M059J (cell line): Measurements from ENCODE around the gene GLYATL2. TPM values are rescaled to one million over a fixed set of nuclear protein-coding genes. Genes with fewer than 3 reads are reported as not detected.

Experiments
- DNase-seq: peaks from one replicate; pipeline ENCODE4 v3.0.0-alpha.2; 2012; ENCODE audit warnings: low read depth
- total RNA-seq: library from RNA; depleted of rRNA; stranded (reverse); fragments of >200 nt; shearing (Covaris generic); gene quantifications from 2 replicates; pipeline ENCODE4 v1.2.3, GENCODE V29; 2014; rRNA removed

Gene GLYATL2
- total RNA-seq, result 6.3 and 14.5 TPM in 2 replicates

GRCh38 chr11:58844361-58845005 lies at the start of gene GLYATL2:
Gene GLYATL2 (minus strand): TSS chr11:58844704. CDS start chr11:58839612, 5,092 bp downstream.
- no peak for DNase-seq

DNA sequence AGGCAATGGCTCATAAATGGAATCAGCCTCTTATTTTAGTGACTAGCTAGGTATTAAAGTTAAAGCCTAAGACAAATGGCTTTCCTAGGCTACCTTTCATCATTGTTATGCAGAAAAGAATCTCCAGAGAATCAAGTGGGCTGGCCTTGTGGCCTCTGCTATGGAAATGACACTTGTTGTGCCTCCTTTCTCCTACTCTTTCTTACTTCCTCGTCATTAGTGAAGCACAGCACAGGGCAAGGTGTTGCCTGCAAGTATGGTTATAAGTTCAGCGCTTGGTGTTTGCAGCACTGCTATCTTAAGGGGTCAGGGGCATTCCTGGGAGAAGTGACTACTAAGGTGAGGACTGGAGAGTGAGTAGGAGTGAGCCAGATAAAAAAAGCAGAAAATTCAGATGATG lies 49.4 kb upstream of the GLYATL2 start:
- DNase-seq, result no peak

DNA sequence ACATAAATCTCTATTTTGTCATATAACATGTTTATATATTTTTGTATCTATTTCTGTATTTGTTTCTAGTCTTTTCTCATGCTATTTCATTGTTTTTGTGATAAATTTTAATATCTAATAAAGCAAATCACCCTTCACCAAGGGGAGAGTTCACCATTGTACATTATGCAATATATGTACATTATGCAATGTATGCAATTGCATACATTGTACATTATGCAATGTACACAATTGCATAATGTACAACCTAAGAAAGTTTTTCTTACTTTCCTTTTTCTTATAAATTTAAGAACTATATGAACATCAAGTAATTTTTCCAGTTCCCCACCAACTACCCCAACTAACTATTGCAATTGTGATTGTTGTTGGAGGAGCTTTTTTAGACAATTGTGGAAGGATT lies 44.1 kb upstream of the GLYATL2 start:
- no peak for DNase-seq

- DNase-seq, result no peak
Observed at GRCh38 chr11:58887452-58887851, 42.9 kb upstream of the GLYATL2 start.

- DNase-seq, result no peak
Observed at GRCh38 chr11:58880625-58881024, 36.1 kb upstream of the GLYATL2 start.

- DNase-seq, result no peak
Observed at GRCh38 chr11:58880166-58880565, 35.7 kb upstream of the GLYATL2 start.

GRCh38 chr11:58867556-58867955 lies 23.1 kb upstream of the GLYATL2 start:
- DNase-seq, result peak; percentile 88

- peak; percentile 51 for DNase-seq
Observed at GRCh38 chr11:58866788-58867187, 22.3 kb upstream of the GLYATL2 start.

- no peak for DNase-seq
Observed at GRCh38 chr11:58864335-58864734, 19.8 kb upstream of the GLYATL2 start.

GRCh38 chr11:58863697-58864096 lies 19.2 kb upstream of the GLYATL2 start:
- no peak for DNase-seq

DNA sequence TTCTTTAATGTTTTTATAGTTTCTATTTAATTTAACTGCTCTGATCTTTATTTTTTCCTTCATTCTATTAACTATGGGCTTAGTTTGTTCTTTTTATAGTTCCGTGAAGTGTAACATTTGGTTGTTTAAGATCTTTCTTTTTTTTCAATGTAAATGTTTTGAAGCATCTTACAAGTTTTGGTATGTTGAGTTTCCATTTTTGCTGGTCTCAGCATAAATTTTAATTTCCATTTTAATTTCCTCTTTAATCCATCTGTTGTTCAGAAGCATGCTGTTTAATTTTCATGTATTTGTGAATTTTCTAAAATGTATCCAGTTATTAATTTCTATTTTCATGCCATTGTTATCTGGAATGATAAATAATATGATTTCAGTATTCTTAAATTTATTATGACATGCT lies 17.0 kb upstream of the GLYATL2 start:
- no peak for DNase-seq

DNA sequence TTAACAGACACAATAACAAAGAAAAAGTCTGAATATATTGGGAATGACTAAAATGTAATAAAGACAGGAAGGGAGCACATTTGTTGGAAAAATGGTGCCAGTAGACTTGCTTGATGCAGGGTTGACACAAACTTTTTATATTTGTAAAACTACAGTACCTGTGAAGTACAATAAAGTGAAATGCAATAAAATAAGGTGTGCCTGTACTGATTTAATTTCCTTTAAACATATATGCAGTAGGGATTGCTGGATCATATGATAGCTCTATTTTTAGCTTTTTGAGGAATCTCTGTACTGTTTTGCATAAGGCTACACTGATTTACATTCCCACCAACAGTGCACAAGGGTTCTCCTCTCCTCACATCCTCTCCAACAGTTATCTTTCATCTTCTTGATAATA lies 12.3 kb upstream of the GLYATL2 start:
- no peak for DNase-seq

DNA sequence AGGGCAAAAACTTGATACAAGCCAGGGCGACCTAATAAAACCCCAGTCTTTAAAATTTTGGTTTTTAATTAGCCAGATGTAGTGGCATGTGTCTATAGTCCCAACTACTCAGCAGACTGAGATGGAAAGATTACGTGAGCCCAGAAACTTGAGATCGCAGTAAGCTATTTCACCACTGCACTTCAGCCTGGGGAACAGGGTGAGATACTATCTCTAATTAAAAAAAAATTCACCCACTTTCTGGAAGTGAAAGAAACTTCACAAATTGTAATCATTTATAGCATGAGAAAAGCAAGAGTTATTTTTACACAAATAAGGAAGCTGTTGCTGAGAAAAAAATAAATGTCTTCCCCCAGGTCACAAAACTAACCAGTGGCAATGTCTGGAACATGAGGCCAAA lies 882 bp upstream of the GLYATL2 start:
- DNase-seq, result no peak

DNA sequence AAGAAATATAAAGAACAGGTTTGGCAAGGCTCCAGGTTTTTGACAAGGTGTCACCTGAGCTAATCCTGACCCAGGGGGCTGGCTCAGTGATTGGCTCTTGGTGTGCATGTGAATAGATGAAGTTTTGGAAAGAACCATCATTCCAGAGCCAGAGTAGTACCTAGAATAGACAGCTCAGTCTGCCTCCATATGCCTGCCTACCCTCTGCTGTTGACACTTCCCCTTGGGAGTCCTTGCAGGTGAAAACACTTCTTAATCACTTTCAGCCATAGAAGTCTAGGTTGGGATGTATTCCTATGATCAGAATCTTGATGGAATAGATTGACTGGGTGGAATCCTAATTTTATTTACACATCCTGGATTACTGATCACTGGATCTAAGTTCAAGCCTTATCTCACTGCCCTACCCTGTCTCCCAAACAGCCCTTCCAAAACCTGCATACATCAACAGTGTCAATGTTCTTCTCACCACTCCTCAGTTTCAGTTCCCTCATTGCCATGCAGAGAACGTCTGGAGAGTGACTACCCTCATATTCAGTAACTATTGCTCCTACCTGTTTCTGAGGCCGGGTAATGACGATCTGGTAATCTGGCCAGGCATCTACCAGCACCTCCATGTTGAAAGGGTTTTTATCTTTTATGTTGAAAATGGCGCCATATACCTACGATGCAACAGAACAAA lies 6.7 kb downstream of the GLYATL2 start:
- no peak for DNase-seq

GRCh38 chr11:58832056-58832645 lies 12.4 kb downstream of the GLYATL2 start:
- DNase-seq, result peak; percentile 78

- no peak for DNase-seq
Observed at GRCh38 chr11:58830673-58831301, 13.7 kb downstream of the GLYATL2 start.

GRCh38 chr11:58829786-58830185 lies 14.7 kb downstream of the GLYATL2 start:
- DNase-seq, result peak; percentile 75

DNA sequence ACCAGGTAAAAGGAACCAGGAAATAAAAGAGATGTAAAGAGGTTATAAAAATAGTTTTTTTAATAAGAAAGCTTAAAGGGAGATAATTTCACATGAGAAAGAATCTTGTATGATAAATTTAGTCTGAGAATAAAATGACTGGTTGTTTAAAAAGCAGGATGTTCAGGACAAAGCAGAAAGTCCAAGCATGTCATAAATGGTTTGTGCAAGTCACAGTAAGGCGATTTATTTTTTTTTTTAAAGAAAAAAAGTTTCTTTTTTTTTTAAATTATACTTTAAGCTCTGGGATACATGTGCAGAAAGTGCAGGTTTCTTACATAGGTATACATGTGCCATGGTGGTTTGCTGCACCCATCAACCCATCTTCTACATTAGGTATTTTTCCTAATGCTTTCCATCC lies 30.8 kb downstream of the GLYATL2 start:
- DNase-seq, result peak; percentile 7

- DNase-seq, result no peak
Observed at GRCh38 chr11:58811499-58811898, 33.0 kb downstream of the GLYATL2 start.

DNA sequence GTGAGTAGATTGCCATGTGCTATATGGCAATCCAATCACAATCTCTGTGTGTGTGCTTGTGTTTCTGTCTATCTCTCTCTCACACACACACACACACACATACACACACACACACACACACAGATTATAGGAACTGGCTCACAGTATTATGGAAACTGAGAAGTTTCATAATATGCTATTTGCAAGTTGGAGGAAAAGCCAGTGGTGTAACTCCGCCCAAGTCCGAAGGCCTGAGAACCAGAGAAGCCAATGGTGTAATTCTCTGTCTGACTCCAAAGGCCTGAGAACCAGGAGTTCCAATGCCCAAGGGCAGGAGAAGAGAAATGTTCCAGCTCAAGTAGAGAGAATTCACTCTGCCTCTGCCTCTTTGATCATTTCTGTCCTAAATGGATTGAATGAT lies 37.2 kb downstream of the GLYATL2 start:
- DNase-seq, result no peak

- peak; percentile 67 for DNase-seq
Observed at GRCh38 chr11:58805065-58805464, 39.4 kb downstream of the GLYATL2 start.

DNA sequence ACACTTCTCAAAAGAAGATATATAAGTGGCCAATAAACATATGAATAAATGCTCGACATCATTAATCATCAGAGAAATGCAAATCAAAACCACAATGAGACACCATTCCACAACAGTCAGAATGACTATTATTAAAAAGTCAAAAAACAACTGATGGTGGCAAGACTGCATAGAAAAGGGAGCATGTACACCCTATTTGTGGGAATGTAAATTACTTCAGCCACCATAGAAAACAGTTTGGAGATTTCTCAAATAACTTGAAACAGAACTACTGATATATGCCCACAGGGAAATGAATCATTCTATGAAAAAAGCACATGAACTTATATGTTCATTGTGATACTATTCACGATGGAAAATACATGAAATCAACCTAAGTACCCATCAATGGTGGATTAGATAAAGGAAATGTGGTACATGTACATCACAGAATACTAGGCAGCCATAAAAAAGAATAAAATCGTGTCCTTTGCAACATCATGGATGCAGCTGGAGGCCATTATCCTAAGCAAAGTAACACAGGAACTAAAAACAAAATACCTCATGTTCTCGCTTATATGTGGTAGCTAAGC lies 42.4 kb downstream of the GLYATL2 start:
- peak; percentile 3 for DNase-seq
